B cell (primary cell): ENCODE data around the gene KLHL33. TPM values are rescaled to one million over a fixed set of nuclear protein-coding genes. Genes with fewer than 3 reads are reported as not detected.

ENCODE experiments used
- ATAC-seq: fragments of 200-7000 bp; cut with Tn5 transposase; one replicate; pipeline ENCODE4 v1.10.0; 2021; ENCODE audit warnings: low read depth, mild to moderate bottlenecking, moderate number of reproducible peaks, moderate library complexity
- CTCF ChIA-PET: fragments of 350-600 bp; sonication (Branson Sonifier 250); formaldehyde crosslinking; loops from one replicate; lab custom pipeline; 2021; ENCODE audit warnings: antibody characterized with exemption, inconsistent platforms; lab: Charles Lee
- POLR2A ChIA-PET: fragments of 350-600 bp; sonication (Branson Sonifier 250); formaldehyde crosslinking; loops from one replicate; lab custom pipeline; 2021; ENCODE audit warnings: antibody characterized with exemption; lab: Charles Lee
- DNase-seq: peaks from one replicate; pipeline ENCODE4 v3.0.0; 2013
- H2AFZ ChIP-seq: 2 replicates; pipeline ENCODE4 v1.6.1; 2012; ENCODE audit warnings: mild to moderate bottlenecking, low read depth, low read length; ENCODE audit not compliant: insufficient read depth, poor library complexity, severe bottlenecking
- H3K27ac ChIP-seq, 2 donors: 1 replicate in 1 of 2; 2 replicates in 1 of 2; pipeline ENCODE4 v1.5.1; 2012 to 2013; ENCODE audit warnings: low read length in 2 of 2, mild to moderate bottlenecking in 2 of 2, moderate library complexity in 1 of 2
- H3K27me3 ChIP-seq, 4 experiments: fragments of 200-600 bp in 1 of 4; sonication (generic) in 1 of 4; replicated peaks in 1 of 4; 1 replicate in 2 of 4; 2 replicates in 2 of 4; pipeline versions ENCODE4 v1.6.1 to v1.7.0; 2013 to 2016; ENCODE audit warnings: low read length in 3 of 4, mild to moderate bottlenecking in 2 of 4, mixed read lengths in 1 of 4, moderate library complexity in 1 of 4; ENCODE audit not compliant: insufficient read depth in 4 of 4, control insufficient read depth in 3 of 4; ENCODE audit errors: control extremely low read depth in 1 of 4
- H3K36me3 ChIP-seq, 2 experiments: replicated peaks in 1 of 2; 1 replicate in 1 of 2; 2 replicates in 1 of 2; pipeline versions ENCODE4 v1.6.1 to v1.7.1; 2013; ENCODE audit warnings: low read length in 1 of 2; ENCODE audit not compliant: insufficient read depth in 2 of 2, control insufficient read depth in 1 of 2; ENCODE audit errors: control extremely low read depth in 1 of 2, extremely low read depth in 1 of 2
- H3K4me1 ChIP-seq, 2 donors: fragments of 200-600 bp in 1 of 2; sonication (generic) in 1 of 2; 1 replicate in 1 of 2; 2 replicates in 1 of 2; pipeline versions ENCODE4 v1.5.1 to v1.6.1; 2013 to 2017; ENCODE audit warnings: low read length in 2 of 2; ENCODE audit not compliant: control insufficient read depth in 2 of 2, insufficient read depth in 2 of 2
- H3K4me2 ChIP-seq: replicated peaks from 2 replicates; pipeline ENCODE3; 2012; ENCODE audit warnings: mild to moderate bottlenecking, low read depth, low read length; ENCODE audit not compliant: poor library complexity, severe bottlenecking
- H3K4me3 ChIP-seq, 5 experiments: fragments of 200-600 bp in 1 of 5; sonication (generic) in 1 of 5; 1 replicate in 3 of 5; 2 replicates in 2 of 5; pipeline versions ENCODE4 v1.5.1 to v1.7.0; 2011 to 2016; ENCODE audit warnings: low read length in 4 of 5, mild to moderate bottlenecking in 4 of 5, low read depth in 2 of 5, control low read depth in 1 of 5, moderate library complexity in 1 of 5; ENCODE audit not compliant: insufficient read depth in 1 of 5; ENCODE audit errors: control extremely low read depth in 1 of 5, extremely low read depth in 1 of 5
- H3K79me2 ChIP-seq: fragments of 200-600 bp; sonication (generic); one replicate; pipeline ENCODE4 v1.6.0; 2016; ENCODE audit warnings: low read length; ENCODE audit not compliant: control insufficient read depth, insufficient read depth
- H3K9ac ChIP-seq: fragments of 200-600 bp; sonication (generic); 2 replicates; pipeline ENCODE4 v1.6.1; 2017; ENCODE audit warnings: mild to moderate bottlenecking, low read length, moderate library complexity
- H3K9me3 ChIP-seq, 3 donors: one replicate each; pipeline versions ENCODE4 v1.6.1 to v1.7.1; 2013; ENCODE audit warnings: low read length in 2 of 3; ENCODE audit not compliant: control insufficient read depth in 2 of 3, insufficient read depth in 1 of 3; ENCODE audit errors: control extremely low read depth in 1 of 3
- H4K20me1 ChIP-seq: 2 replicates; pipeline ENCODE4 v1.6.0; 2012; ENCODE audit warnings: mild to moderate bottlenecking, low read length; ENCODE audit not compliant: insufficient read depth, control insufficient read depth, poor library complexity, severe bottlenecking
- H3K27ac Mint-ChIP-seq: one replicate; pipeline ENCODE4 v1.8.0; 2021; ENCODE audit warnings: mixed read lengths
- H3K27me3 Mint-ChIP-seq: one replicate; pipeline ENCODE4 v1.8.0; 2021; ENCODE audit warnings: mixed read lengths
- H3K4me1 Mint-ChIP-seq: one replicate; pipeline ENCODE4 v1.8.0; 2021; ENCODE audit warnings: mixed read lengths
- H3K4me3 Mint-ChIP-seq: one replicate; pipeline ENCODE4 v1.8.0; 2021; ENCODE audit warnings: mixed read lengths
- H3K9me3 Mint-ChIP-seq: one replicate; pipeline ENCODE4 v1.8.0; 2022; ENCODE audit warnings: mixed read lengths; ENCODE audit not compliant: insufficient read depth
- CTCF ChIP-seq: fragments of 200-600 bp; IDR thresholded peaks from one replicate; pipeline ENCODE4 v1.8.0; 2022; ENCODE audit warnings: antibody characterized with exemption, mild to moderate bottlenecking
- EZH2 ChIP-seq: IDR thresholded peaks from 2 replicates; pipeline ENCODE4 v1.6.1; 2012; ENCODE audit warnings: borderline replicate concordance, low read depth, mild to moderate bottlenecking, moderate library complexity, low read length; ENCODE audit not compliant: insufficient read depth, poor library complexity, severe bottlenecking
- WGBS: methylation state at CpG from one replicate; pipeline ENCODE4 v1.1.5; 2013; ENCODE audit warnings: missing lambda C conversion rate; ENCODE audit not compliant: insufficient coverage; 5-methylcytosine and 5-hydroxymethylcytosine counted together
- intact Hi-C: fragments of 100-400 bp; cut with micrococcal nuclease; formaldehyde crosslinking; loops from one replicate; pipeline ENCODE4 v1.10.0; 2022
- polyA plus RNA-seq: library from polyadenylated mRNA; depleted of rRNA; stranded (reverse); fragments of >200 nt; gene quantifications from 2 replicates; pipeline ENCODE4 v1.2.3, GENCODE V29; 2012
- total RNA-seq, 2 donors: library from RNA; stranded (reverse); fragments of 120-200 nt in 1 of 2; gene quantifications; 1 replicate in 1 of 2; 2 replicates in 1 of 2; pipeline versions ENCODE4 v1.2.3 to v1.2.4, GENCODE V29; 2013 to 2022

Gene KLHL33
- total and polyA plus RNA-seq, 2 donors (not counting 1 experiment from before 2014, with no cell fraction given) = 0.20 to 0.25 TPM

- Histone ChIP-seq H3K9me3 (no peaks in the 10 kb centered on the region), H3K9ac (peak overlapping the region; percentile 82), H3K27ac (peak overlapping the region; percentile 87 to 97), H3K4me3 (peak overlapping the region; percentile 70 to 95 (median 92)), H3K27me3 (no peaks in the 10 kb centered on the region), H4K20me1 (peaks cover 27% of the 10 kb centered on the region), H2AFZ (peak overlapping the region; percentile 85), H3K4me2 (peak overlapping the region; percentile 89), H3K4me1 (peaks cover 27 to 63% of the 10 kb centered on the region in 2 donors), H3K79me2 (peaks cover 66% of the 10 kb centered on the region), H3K36me3 (peaks cover 16 to 58% of the 10 kb centered on the region in 2 experiments)
- WGBS = under 1% methylated on average over 29 of the region's 39 CpGs
- ChIA-PET CTCF (interaction anchor here (0.8 to 4.6 kb wide), 5 partner anchors 14 to 157 kb away, joined by 3 to 59 read pairs (median 3); partner anchors contain the start of genes PARP2 and TEP1), POLR2A (interaction anchor here (0.6 to 2.6 kb wide), 9 partner anchors 9 to 113 kb away, joined by 3 to 17 read pairs (median 4); partner anchors contain the start of genes PNP and TEP1)
- Mint-ChIP-seq H3K9me3 (no peaks in the 10 kb centered on the region), H3K27ac (no peak overlapping the region), H3K4me3 (no peak overlapping the region), H3K4me1 (peaks cover 32% of the 10 kb centered on the region), H3K27me3 (no peaks in the 10 kb centered on the region)
- TF ChIP-seq CTCF (no peak), EZH2 (no peak)
- intact Hi-C loops = loop anchor here (1.0 to 2.0 kb wide), 5 partner anchors 14 to 228 kb away; partner anchors contain the start of genes PARP2, PNP and TEP1
- ATAC-seq = peak; percentile 41
- DNase-seq = no peak
Observed at GRCh38 chr14:20455355-20456300, 19.7 kb upstream of the KLHL33 start.
